Activated CD4-positive, alpha-beta T cell treated with anti-CD3 and anti-CD28 coated beads, Interleukin-10, Interleukin-2, amounts not matched to agents 100 ng/mL and 50 ng/mL, durations not matched to agents 16 hours and 8 hours (primary cell): Measurements from ENCODE around the gene LIMD2.

Source experiments
- DNase-seq: peaks from one replicate; pipeline ENCODE4 v3.0.0-alpha.2; 2020

Gene LIMD2

GRCh38 chr17:63700528-63701455, 867 bp upstream of the LIMD2 start:
- peak; percentile 66 for DNase-seq

- peak; percentile 92 for DNase-seq
Measured at GRCh38 chr17:63698886-63699637, 863 bp downstream of the LIMD2 start.

- DNase-seq, result peak; percentile 36
Measured at GRCh38 chr17:63698381-63698885, 1.5 kb downstream of the LIMD2 start.

- peak; percentile 89 for DNase-seq
Measured at GRCh38 chr17:63697341-63698286, 2.3 kb downstream of the LIMD2 start.

GRCh38 chr17:63696381-63696961, 3.5 kb downstream of the LIMD2 start:
- peak; percentile 61 for DNase-seq

GRCh38 chr17:63695889-63696288, 4.0 kb downstream of the LIMD2 start:
- DNase-seq, result no peak

- DNase-seq, result no peak
Measured at GRCh38 chr17:63694950-63695773, 4.8 kb downstream of the LIMD2 start.

- DNase-seq, result no peak
Measured at GRCh38 chr17:63694229-63694949, 5.5 kb downstream of the LIMD2 start.

GRCh38 chr17:63693411-63694113, 6.4 kb downstream of the LIMD2 start:
- DNase-seq, result no peak

GRCh38 chr17:63692195-63692816, 7.6 kb downstream of the LIMD2 start:
- no peak for DNase-seq

- no peak for DNase-seq
Measured at GRCh38 chr17:63689479-63689878, 10.4 kb downstream of the LIMD2 start.

GRCh38 chr17:63688396-63689020, 11.4 kb downstream of the LIMD2 start:
- DNase-seq, result peak; percentile 16

GRCh38 chr17:63686138-63686685, 13.7 kb downstream of the LIMD2 start:
- peak; percentile 11 for DNase-seq

- DNase-seq, result no peak
Measured at GRCh38 chr17:63685578-63685977, 14.3 kb downstream of the LIMD2 start.

GRCh38 chr17:63685041-63685440, 14.9 kb downstream of the LIMD2 start:
- DNase-seq, result no peak

- DNase-seq, result no peak
Measured at GRCh38 chr17:63682981-63683380, 16.9 kb downstream of the LIMD2 start.

- DNase-seq, result no peak
Measured at GRCh38 chr17:63682441-63682840, 17.5 kb downstream of the LIMD2 start.

- DNase-seq, result no peak
Measured at GRCh38 chr17:63681530-63681929, 18.4 kb downstream of the LIMD2 start.

- no peak for DNase-seq
Measured at GRCh38 chr17:63680700-63681099, 19.2 kb downstream of the LIMD2 start.
